Measurements from ENCODE around the gene NEK8. TPM values are rescaled to one million over a fixed set of nuclear protein-coding genes. Genes with fewer than 3 reads are reported as not detected.

The NEK8 gene
- total and polyA plus RNA-seq, 9 of the 15 experiments (the other 6 are each of a cell fraction or from before 2014, with no cell fraction given), result 0.98 to 16.6 (median 4.6) TPM

DNA sequence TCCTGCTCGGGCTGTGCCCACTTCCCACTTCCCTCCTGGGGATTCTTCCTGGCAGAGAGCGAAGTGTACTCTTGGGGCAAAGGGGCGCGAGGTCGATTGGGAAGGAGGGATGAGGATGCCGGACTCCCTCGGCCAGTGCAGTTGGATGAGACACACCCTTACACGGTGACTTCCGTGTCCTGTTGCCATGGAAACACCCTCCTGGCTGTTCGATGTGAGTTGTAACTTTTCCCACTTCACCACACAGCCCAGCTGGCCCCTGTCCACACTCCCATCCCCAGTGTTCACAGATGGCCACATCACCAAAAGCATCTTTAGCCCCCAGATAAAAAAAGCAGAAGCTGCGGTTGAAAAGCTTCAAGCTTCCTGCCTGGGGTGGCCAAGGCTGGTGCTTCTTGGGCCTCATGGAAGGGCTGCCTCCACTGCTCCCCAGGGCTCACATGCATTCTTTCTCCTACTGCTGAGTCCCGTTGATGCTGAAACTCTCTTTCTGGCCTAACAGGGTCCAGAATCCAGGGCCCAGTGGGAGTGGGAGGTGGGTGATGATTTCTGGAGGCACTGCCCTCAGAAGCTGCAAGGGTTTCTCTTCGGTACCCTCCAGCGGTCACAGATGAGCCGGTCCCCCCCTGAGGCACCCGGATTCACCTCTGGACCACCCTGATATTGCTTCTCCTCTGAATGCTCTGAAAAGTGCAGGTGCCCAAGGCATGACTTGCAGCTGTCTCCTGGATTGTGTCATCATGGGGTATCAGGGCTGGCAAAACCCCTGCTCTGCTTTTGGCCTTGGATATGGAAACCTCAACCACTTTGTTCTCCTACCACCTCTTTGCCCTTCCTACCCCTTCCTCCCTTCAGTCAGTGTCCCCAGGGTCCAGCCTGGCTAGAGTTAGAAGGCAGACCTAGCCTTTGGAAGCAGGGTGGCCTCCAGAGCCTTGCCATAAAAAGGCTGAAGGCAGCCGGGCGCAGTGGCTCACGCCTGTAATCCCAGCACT, 13.1 kb downstream of the NEK8 start (continued):
- TF ChIP-seq UBTF (IDR thresholded peaks at IDR 0.05; ENCODE audit: borderline replicate concordance in 1 of 2, low read depth in 2 of 2, low read length in 2 of 2) (no peak), ZBTB8A (IDR thresholded peaks at IDR 0.05; ENCODE audit: partially characterized antibody) (no peak), ARNT (IDR thresholded peaks at IDR 0.05) (no peak), MCM7 (IDR thresholded peaks at IDR 0.05) (no peak), CHD4 (IDR thresholded peaks at IDR 0.05; ENCODE audit: insufficient read depth, insufficient replicate concordance, low read depth, low read length, poor library complexity, severe bottlenecking) (no peak), ZKSCAN8 (CRISPR knock-in tag; IDR thresholded peaks at IDR 0.05) (no peak), ZNF224 (CRISPR knock-in tag; IDR thresholded peaks at IDR 0.05) (no peak), ZNF707 (CRISPR knock-in tag; conservative IDR thresholded peaks at IDR 0.05) (no peak), PML (IDR thresholded peaks at IDR 0.05; ENCODE audit: low read length) (peak; percentile 68; the same call in 1 of the 2 replicates), CBX3 (IDR thresholded peaks at IDR 0.05; ENCODE audit: borderline replicate concordance in 1 of 2, low read length in 2 of 2) (no peak; a peak in 1 of 3 replicates), YBX1 (IDR thresholded peaks at IDR 0.05) (no peak), GTF3C2 (IDR thresholded peaks at IDR 0.05; ENCODE audit: borderline replicate concordance, extremely low read depth, insufficient read length) (no peak)
- TF ChIP-seq, protein P1, sequence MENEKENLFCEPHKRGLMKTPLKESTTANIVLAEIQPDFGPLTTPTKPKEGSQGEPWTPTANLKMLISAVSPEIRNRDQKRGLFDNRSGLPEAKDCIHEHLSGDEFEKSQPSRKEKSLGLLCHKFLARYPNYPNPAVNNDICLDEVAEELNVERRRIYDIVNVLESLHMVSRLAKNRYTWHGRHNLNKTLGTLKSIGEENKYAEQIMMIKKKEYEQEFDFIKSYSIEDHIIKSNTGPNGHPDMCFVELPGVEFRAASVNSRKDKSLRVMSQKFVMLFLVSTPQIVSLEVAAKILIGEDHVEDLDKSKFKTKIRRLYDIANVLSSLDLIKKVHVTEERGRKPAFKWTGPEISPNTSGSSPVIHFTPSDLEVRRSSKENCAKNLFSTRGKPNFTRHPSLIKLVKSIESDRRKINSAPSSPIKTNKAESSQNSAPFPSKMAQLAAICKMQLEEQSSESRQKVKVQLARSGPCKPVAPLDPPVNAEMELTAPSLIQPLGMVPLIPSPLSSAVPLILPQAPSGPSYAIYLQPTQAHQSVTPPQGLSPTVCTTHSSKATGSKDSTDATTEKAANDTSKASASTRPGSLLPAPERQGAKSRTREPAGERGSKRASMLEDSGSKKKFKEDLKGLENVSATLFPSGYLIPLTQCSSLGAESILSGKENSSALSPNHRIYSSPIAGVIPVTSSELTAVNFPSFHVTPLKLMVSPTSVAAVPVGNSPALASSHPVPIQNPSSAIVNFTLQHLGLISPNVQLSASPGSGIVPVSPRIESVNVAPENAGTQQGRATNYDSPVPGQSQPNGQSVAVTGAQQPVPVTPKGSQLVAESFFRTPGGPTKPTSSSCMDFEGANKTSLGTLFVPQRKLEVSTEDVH (IDR thresholded peaks at IDR 0.05; ENCODE audit: low read depth, partially characterized antibody), result no peak
- TF ChIP-seq, protein P2, sequence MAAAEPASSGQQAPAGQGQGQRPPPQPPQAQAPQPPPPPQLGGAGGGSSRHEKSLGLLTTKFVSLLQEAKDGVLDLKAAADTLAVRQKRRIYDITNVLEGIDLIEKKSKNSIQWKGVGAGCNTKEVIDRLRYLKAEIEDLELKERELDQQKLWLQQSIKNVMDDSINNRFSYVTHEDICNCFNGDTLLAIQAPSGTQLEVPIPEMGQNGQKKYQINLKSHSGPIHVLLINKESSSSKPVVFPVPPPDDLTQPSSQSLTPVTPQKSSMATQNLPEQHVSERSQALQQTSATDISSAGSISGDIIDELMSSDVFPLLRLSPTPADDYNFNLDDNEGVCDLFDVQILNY (CRISPR knock-in tag; IDR thresholded peaks at IDR 0.05), result peak; percentile 54; the same call in 1 of the 2 replicates
- TF ChIP-seq, protein P3, sequence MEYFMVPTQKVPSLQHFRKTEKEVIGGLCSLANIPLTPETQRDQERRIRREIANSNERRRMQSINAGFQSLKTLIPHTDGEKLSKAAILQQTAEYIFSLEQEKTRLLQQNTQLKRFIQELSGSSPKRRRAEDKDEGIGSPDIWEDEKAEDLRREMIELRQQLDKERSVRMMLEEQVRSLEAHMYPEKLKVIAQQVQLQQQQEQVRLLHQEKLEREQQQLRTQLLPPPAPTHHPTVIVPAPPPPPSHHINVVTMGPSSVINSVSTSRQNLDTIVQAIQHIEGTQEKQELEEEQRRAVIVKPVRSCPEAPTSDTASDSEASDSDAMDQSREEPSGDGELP (CRISPR knock-in tag; IDR thresholded peaks at IDR 0.05; ENCODE audit: borderline replicate concordance), result peak; percentile 98

Data from K562 (cell line).